RWPE1 (cell line): ENCODE measurements around the gene EFNA4.
"Not testable (repeated sequence)": the region's sequence is repeated elsewhere in the genome, so short reads cannot be mapped to it uniquely, and the experiment has no call there.

Experiments
- CTCF ChIA-PET: fragments of 350-600 bp; sonication (Branson Sonifier 250); formaldehyde crosslinking; extraction: SDS; loops from one replicate; lab custom pipeline; 2021; lab: Yijun Ruan, JAX
- POLR2A ChIA-PET: fragments of 400-600 bp; formaldehyde crosslinking; extraction: SDS; loops from one replicate; lab custom pipeline; 2020; ENCODE audit warnings: antibody characterized with exemption; ENCODE audit not compliant: low non-redundant PET; lab: Yijun Ruan, JAX
- DNase-seq: peaks from one replicate; pipeline ENCODE4 v3.0.0; 2012; ENCODE audit warnings: low spot score
- H3K27ac ChIP-seq: fragments of 450-650 bp; 2 replicates; pipeline ENCODE4 v1.5.1; 2017
- TF ChIP-seq, protein P1 (sequence below): fragments of 450-650 bp; conservative IDR thresholded peaks from 2 replicates; pipeline ENCODE4 v1.5.1; 2017; ENCODE audit warnings: low read depth, mild to moderate bottlenecking

Gene EFNA4

DNA sequence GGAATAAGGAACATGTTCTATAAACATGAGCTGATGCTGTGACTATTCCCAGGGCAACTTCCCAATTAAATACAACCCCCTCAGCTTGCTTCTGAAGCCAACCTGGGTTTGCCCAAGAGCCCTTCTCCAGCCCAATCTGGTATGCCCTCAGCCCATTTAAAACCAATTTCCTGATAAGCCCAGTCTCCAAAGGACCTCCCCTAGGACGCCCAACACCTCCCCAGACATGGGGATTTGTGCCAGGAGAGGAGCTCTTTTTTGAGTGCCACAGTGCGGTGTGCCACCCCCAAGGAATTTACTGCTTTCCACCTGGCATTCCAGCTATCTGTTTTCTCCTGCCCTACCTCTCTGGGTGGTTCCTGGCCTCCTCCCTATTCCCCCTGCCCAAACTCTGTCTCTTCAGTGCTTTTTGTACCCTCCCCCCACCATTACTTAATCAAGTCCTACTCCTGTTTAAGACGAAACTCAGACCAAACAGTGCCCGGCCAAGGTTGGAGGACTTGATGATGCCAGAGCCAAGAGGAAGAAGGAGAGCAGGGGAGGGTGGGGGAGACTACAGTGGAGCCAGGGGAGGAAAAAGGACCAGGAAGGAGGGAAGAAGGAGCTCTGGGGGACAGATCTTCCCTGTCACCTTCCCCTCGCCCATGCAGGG is 52.7 kb downstream of the EFNA4 start:
- POLR2A ChIA-PET, result no interaction called here
- CTCF ChIA-PET, result interaction anchor here (1.4 to 2.1 kb wide), 2 partner anchors 51 to 156 kb away, joined by 5 to 6 read pairs; no protein-coding TSS in a partner anchor
- DNase-seq, result no peak
- no peak overlapping the region for H3K27ac ChIP-seq
- TF ChIP-seq, protein P1, sequence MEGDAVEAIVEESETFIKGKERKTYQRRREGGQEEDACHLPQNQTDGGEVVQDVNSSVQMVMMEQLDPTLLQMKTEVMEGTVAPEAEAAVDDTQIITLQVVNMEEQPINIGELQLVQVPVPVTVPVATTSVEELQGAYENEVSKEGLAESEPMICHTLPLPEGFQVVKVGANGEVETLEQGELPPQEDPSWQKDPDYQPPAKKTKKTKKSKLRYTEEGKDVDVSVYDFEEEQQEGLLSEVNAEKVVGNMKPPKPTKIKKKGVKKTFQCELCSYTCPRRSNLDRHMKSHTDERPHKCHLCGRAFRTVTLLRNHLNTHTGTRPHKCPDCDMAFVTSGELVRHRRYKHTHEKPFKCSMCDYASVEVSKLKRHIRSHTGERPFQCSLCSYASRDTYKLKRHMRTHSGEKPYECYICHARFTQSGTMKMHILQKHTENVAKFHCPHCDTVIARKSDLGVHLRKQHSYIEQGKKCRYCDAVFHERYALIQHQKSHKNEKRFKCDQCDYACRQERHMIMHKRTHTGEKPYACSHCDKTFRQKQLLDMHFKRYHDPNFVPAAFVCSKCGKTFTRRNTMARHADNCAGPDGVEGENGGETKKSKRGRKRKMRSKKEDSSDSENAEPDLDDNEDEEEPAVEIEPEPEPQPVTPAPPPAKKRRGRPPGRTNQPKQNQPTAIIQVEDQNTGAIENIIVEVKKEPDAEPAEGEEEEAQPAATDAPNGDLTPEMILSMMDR, result no peak

DNA sequence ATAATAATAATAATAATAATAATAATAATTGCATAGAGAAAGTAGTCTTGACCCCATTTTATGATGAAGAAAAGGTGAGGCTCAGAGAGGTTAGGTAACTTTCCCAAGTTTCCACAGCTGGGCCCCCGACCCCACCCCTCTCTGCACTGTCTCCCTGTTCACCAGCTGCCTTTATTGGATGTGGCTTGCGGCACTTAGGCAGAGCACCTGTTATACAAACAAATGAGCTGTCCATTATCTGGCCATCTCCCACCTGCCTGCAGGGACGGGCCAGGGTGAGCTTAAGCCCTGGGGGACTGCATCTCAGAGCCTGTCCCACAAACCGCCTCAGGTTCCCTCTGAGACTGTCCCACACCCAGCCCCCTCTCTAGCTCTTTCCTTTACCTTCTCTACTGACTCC is 54.1 kb downstream of the EFNA4 start:
- no peak for DNase-seq
- TF ChIP-seq, protein P1, result no peak
- POLR2A ChIA-PET, result no interaction called here
- H3K27ac ChIP-seq, result no peak overlapping the region
- CTCF ChIA-PET, result no interaction called here

DNA sequence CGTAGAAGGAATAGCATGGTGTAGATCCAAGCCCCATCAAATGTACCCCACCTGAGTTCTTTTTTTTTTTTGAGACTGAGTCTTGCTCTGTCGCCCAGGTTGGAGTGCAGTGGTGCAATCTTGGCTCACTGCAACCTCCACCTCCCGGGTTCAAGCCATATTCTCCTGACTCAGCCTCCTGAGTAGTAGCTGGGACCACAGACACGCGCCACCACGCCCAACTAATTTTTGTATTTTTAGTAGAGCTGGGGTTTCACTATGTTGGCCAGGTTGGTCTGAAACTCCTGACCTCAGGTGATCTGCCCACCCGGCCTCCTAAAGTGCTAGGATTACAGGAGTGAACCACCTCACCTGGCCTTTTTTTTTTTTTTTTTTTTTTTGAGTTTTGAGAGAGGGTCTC is 54.5 kb downstream of the EFNA4 start:
- DNase-seq, CTCF ChIA-PET: not testable (repeated sequence)

More for the DNA sequence above, 54.5 kb downstream of the EFNA4 start:
- H3K27ac ChIP-seq, POLR2A ChIA-PET: not testable (repeated sequence)
